K562 (cell line): ENCODE results near the gene F11R. TPM values are rescaled to one million over a fixed set of nuclear protein-coding genes. Genes with fewer than 3 reads are reported as not detected.

Experiments
- ATF6 ChIP-seq: sonication (generic); formaldehyde crosslinking; IDR thresholded peaks from 2 replicates; pipeline ENCODE4 v1.4.0; 2020; ENCODE audit warnings: mild to moderate bottlenecking, missing genetic modification reagents
- CCNT2 ChIP-seq: IDR thresholded peaks from 2 replicates; pipeline ENCODE4 v1.6.1; 2011; ENCODE audit warnings: borderline replicate concordance, low read depth, mild to moderate bottlenecking, moderate library complexity, mixed read lengths, low read length; ENCODE audit not compliant: insufficient read length; ENCODE audit errors: extremely low read depth
- ETS1 ChIP-seq: conservative IDR thresholded peaks from 2 replicates; pipeline ENCODE4 v1.6.1; 2011; ENCODE audit warnings: low read depth, mild to moderate bottlenecking, low read length; ENCODE audit not compliant: control insufficient read depth
- HDAC2 ChIP-seq: fragments of 450-650 bp; IDR thresholded peaks from 2 replicates; pipeline ENCODE4 v1.6.1; 2016; ENCODE audit warnings: mild to moderate bottlenecking
- PHF8 ChIP-seq: fragments of 200-600 bp; sonication (generic); IDR thresholded peaks from 2 replicates; pipeline ENCODE4 v1.6.1; 2012; ENCODE audit warnings: mixed run types, mild to moderate bottlenecking, inconsistent platforms, low read length, moderate library complexity, borderline replicate concordance
- POLR2A ChIP-seq: fragments of 450-650 bp; conservative IDR thresholded peaks from 2 replicates; pipeline ENCODE4 v1.6.1; 2016
- RBM34 ChIP-seq: fragments of 200-400 bp; formaldehyde crosslinking; IDR thresholded peaks from 2 replicates; pipeline ENCODE4 v1.6.1; 2018; ENCODE audit warnings: low read length, borderline replicate concordance; ENCODE audit not compliant: insufficient read depth
- RFX1 ChIP-seq: fragments of 450-650 bp; IDR thresholded peaks from 2 replicates; pipeline ENCODE4 v1.6.1; 2016; ENCODE audit warnings: mild to moderate bottlenecking, moderate library complexity
- SPI1 ChIP-seq: IDR thresholded peaks from 2 replicates; pipeline ENCODE4 v1.6.1; 2011; ENCODE audit warnings: low read depth, low read length, control low read depth, borderline replicate concordance
- ZBTB8A ChIP-seq: fragments of 450-650 bp; IDR thresholded peaks from 2 replicates; pipeline ENCODE4 v1.6.1; 2018; ENCODE audit warnings: mild to moderate bottlenecking, moderate library complexity; ENCODE audit not compliant: partially characterized antibody
- ZNF12 ChIP-seq: sonication (generic); formaldehyde crosslinking; IDR thresholded peaks from 2 replicates; pipeline ENCODE4 v1.4.0; 2020; ENCODE audit warnings: mild to moderate bottlenecking, missing genetic modification reagents
- ZNF644 ChIP-seq: fragments of 200-800 bp; sonication (Bioruptor generic); IDR thresholded peaks from 2 replicates; pipeline ENCODE4 v1.6.1; 2016; ENCODE audit warnings: low read depth, missing genetic modification characterization, missing compliant biosample characterization
- polyA plus RNA-seq, 8 experiments: library from polyadenylated mRNA; depleted of rRNA in 4 of 8; stranded (reverse) in 5 of 8; unstranded in 3 of 8; fragments of >200 nt; fragmentation: Nextera tagmentation in 2 of 8; fragmentation: Illumina TruSeq in 1 of 8; extraction: Ambion mirVana in 2 of 8; extraction: Trizol in 1 of 8; gene quantifications; 2 replicates each; pipeline versions ENCODE4 v1.2.1 to v1.2.3, GENCODE V29; 2011 to 2014; ENCODE audit warnings: inconsistent platforms in 1 of 8, missing spikeins in 1 of 8
- total RNA-seq, 7 experiments: library from RNA; depleted of rRNA in 6 of 7; stranded (reverse); fragments of >200 nt in 6 of 7; fragmentation: Illumina TruSeq in 2 of 7; extraction: Trizol in 2 of 7; gene quantifications; 2 replicates each; pipeline versions ENCODE4 v1.2.1 to v1.2.3, GENCODE V29; 2011 to 2021; ENCODE audit warnings: low replicate concordance in 1 of 7
- TF ChIP-seq, protein P1 (sequence below): fragments of 450-650 bp; IDR thresholded peaks from 2 replicates; pipeline ENCODE4 v1.7.1; 2018; ENCODE audit warnings: mild to moderate bottlenecking, low read depth; ENCODE audit not compliant: partially characterized antibody
- TF ChIP-seq, protein P2 (sequence below): sonication (generic); formaldehyde crosslinking; IDR thresholded peaks from 2 replicates; pipeline ENCODE4 v1.8.0; 2022; ENCODE audit warnings: mild to moderate bottlenecking, missing genetic modification reagents

Gene F11R
- total and polyA plus RNA-seq, 9 of the 15 experiments (the other 6 are each of a cell fraction or from before 2014, with no cell fraction given): 27.4 to 187 (median 52.5) TPM

- TF ChIP-seq, protein P1, sequence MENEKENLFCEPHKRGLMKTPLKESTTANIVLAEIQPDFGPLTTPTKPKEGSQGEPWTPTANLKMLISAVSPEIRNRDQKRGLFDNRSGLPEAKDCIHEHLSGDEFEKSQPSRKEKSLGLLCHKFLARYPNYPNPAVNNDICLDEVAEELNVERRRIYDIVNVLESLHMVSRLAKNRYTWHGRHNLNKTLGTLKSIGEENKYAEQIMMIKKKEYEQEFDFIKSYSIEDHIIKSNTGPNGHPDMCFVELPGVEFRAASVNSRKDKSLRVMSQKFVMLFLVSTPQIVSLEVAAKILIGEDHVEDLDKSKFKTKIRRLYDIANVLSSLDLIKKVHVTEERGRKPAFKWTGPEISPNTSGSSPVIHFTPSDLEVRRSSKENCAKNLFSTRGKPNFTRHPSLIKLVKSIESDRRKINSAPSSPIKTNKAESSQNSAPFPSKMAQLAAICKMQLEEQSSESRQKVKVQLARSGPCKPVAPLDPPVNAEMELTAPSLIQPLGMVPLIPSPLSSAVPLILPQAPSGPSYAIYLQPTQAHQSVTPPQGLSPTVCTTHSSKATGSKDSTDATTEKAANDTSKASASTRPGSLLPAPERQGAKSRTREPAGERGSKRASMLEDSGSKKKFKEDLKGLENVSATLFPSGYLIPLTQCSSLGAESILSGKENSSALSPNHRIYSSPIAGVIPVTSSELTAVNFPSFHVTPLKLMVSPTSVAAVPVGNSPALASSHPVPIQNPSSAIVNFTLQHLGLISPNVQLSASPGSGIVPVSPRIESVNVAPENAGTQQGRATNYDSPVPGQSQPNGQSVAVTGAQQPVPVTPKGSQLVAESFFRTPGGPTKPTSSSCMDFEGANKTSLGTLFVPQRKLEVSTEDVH: peak; percentile 86
- TF ChIP-seq RFX1 (no peak), PHF8 (peak; percentile 92), ZBTB8A (no peak), ZNF12 (CRISPR knock-in tag) (0 out of 2 replicates have a peak, but pooled peaks have one; percentile 30), POLR2A (peak; percentile 93), ATF6 (CRISPR knock-in tag) (0 out of 2 replicates have a peak, but pooled peaks have one; percentile 54), SPI1 (peak; percentile 87), CCNT2 (no peak), ETS1 (0 out of 2 replicates have a peak, but pooled peaks have one; percentile 28), ZNF644 (peak; percentile 92), RBM34 (no peak), HDAC2 (peak; percentile 14; the same call in 1 of the 2 replicates)
- TF ChIP-seq, protein P2, sequence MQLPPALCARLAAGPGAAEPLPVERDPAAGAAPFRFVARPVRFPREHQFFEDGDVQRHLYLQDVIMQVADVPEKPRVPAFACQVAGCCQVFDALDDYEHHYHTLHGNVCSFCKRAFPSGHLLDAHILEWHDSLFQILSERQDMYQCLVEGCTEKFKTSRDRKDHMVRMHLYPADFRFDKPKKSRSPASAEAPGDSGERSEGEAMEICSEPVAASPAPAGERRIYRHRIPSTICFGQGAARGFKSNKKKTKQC: peak; percentile 31; the same call in 1 of the 2 replicates
These were observed 25.0 kb upstream of the F11R start, which contains the start of gene USF1 (continued) for GRCh38 chr1:161045736-161046604.
